ENCODE data around the gene LMO1. TPM values are rescaled to one million over a fixed set of nuclear protein-coding genes. Genes with fewer than 3 reads are reported as not detected.

The LMO1 gene
- total RNA-seq, 1 donor = 0.27 TPM

DNA sequence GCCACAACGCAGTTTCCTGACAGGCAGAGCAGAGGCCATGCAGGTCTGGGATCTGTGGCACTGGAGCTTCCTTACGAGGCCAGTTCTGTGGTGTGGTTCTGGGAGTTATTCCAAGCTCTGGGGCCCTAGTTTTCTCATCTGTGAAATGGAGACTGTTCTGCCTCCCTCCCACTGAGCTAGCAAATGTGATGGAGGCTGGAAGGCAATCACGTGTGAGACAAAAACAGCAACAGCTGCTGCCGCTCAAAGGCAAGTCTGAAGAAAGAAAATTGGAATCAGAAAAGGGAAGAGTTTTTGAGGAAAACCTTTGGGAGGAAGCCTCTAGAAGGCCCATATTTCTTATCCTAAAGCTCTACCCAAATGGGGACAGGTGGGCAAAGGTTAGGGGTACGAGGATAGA, 86.5 kb downstream of the LMO1 start:
- DNase-seq (ENCODE audit: low read depth in 2 of 3, low spot score in 2 of 3) = no peak

Other genes starting within 250 kb of the LMO1 start
- 2.2 TPM for gene TUB, start 182.7 kb downstream of the LMO1 start, total RNA-seq
- 5.7 TPM for gene RIC3, start 94.9 kb downstream of the LMO1 start, total RNA-seq

All from hematopoietic multipotent progenitor cell (in vitro differentiated cells).